ENCODE results near the gene ANKRD40. TPM values are rescaled to one million over a fixed set of nuclear protein-coding genes. Genes with fewer than 3 reads are reported as not detected.

ANKRD40 gene
- total and polyA plus RNA-seq, 2 donors (not counting 3 experiments of a cell fraction or from before 2014, with no cell fraction given), result 24.5 to 56.0 TPM

DNA sequence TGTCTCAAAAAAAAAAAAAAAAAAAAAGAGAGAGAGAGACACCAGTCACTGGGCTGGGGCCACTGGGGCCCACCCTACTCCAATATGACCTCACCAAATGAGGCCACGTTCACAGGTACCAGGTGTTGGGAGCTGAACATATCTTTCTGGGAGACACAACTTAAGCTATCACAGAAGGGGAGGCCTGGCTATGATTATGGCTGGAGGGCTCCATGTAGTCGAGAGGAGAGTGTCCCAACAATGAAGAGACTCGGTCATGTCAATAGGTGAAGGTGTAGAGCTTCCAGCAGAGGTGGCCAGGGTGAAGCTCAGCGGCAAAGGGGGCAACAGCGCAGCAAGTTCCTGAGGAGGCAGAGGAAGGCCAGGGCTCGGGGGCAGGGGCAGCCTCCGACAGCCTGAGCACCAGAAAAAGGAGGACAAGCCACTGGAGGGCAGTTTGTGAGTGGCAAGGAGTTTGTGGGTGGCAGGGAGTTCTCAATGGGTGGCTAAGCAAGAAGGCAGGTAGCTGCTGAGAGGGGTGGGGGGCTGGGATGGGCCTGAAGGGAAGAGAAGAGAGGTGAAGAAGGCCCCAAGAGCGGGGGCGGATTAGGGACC is 45.0 kb downstream of the ANKRD40 start:
- no peak overlapping the region for H3K9ac ChIP-seq (replicated peaks; ENCODE audit: extremely low read depth, insufficient read depth, low read length)
- H3K79me2 ChIP-seq (ENCODE audit: control insufficient read depth, insufficient read depth, low read length), result no peaks in the 10 kb centered on the region
- no peaks in the 10 kb centered on the region for H4K20me1 ChIP-seq (replicated peaks; ENCODE audit: control insufficient read depth, extremely low read depth, insufficient read depth, low read length)
- H3K4me2 ChIP-seq (ENCODE audit: insufficient read depth, low read length), result no peak overlapping the region
- no peaks in the 10 kb centered on the region for H3K36me3 ChIP-seq (ENCODE audit: control insufficient read depth in 2 of 2, extremely low read depth in 1 of 2, insufficient read depth in 2 of 2, low read length in 2 of 2)
- H3K27me3 ChIP-seq (ENCODE audit: control insufficient read depth in 2 of 2, insufficient read depth in 2 of 2, low read length in 2 of 2), result no peaks in the 10 kb centered on the region
- DNase-seq (ENCODE audit: low read depth, low spot score) (no peak), FAIRE-seq (no peak)
- TF ChIP-seq, protein P1, sequence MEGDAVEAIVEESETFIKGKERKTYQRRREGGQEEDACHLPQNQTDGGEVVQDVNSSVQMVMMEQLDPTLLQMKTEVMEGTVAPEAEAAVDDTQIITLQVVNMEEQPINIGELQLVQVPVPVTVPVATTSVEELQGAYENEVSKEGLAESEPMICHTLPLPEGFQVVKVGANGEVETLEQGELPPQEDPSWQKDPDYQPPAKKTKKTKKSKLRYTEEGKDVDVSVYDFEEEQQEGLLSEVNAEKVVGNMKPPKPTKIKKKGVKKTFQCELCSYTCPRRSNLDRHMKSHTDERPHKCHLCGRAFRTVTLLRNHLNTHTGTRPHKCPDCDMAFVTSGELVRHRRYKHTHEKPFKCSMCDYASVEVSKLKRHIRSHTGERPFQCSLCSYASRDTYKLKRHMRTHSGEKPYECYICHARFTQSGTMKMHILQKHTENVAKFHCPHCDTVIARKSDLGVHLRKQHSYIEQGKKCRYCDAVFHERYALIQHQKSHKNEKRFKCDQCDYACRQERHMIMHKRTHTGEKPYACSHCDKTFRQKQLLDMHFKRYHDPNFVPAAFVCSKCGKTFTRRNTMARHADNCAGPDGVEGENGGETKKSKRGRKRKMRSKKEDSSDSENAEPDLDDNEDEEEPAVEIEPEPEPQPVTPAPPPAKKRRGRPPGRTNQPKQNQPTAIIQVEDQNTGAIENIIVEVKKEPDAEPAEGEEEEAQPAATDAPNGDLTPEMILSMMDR (IDR thresholded peaks at IDR 0.05; ENCODE audit: extremely low read depth in 1 of 2, insufficient read depth in 1 of 2, low read depth in 1 of 2, low read length in 2 of 2), result no peak
- TF ChIP-seq MYC (IDR thresholded peaks at IDR 0.05; ENCODE audit: low read depth, low read length), result no peak
- TF ChIP-seq FOS (IDR thresholded peaks at IDR 0.05; ENCODE audit: borderline replicate concordance, insufficient read depth, low read length), result no peak
- POLR2A ChIA-PET, result interaction anchor here (0.6 to 3.0 kb wide), 2 partner anchors 24 to 251 kb away, joined by 4 to 23 read pairs; no protein-coding TSS in a partner anchor
- H2AFZ ChIP-seq (ENCODE audit: low read depth, low read length), result no peak overlapping the region
- CTCF ChIA-PET, result interaction anchor here (0.9 to 3.9 kb wide), 6 partner anchors 19 to 50 kb away, joined by 3 to 29 read pairs (median 12); no protein-coding TSS in a partner anchor
- dilution Hi-C loops (cut with MboI; ENCODE audit: extremely low pct_ligation_motif_present, low sequenced_read_pairs), result no loop called here
- H3K4me3 ChIP-seq (replicated peaks in 1 of 3; ENCODE audit: insufficient read depth in 1 of 3, low read depth in 1 of 3, low read length in 3 of 3), result no peak overlapping the region
- BruUV-seq (replicated peaks), result no TSS peak
- no peaks in the 10 kb centered on the region for H3K9me1 ChIP-seq (replicated peaks; ENCODE audit: control insufficient read depth, extremely low read depth, insufficient read depth, low read length)
- intact Hi-C loops (cut with micrococcal nuclease), result no loop called here
- peak overlapping the region; percentile 90 for H3K27ac ChIP-seq (ENCODE audit: insufficient read depth, low read depth, low read length)
- H3K4me1 ChIP-seq (ENCODE audit: control insufficient read depth, extremely low read depth, insufficient read depth, low read length), result peaks cover 34% of the 10 kb centered on the region
- H3K9me3 ChIP-seq (replicated peaks; ENCODE audit: control insufficient read depth, insufficient read depth, low read length), result no peaks in the 10 kb centered on the region

DNA sequence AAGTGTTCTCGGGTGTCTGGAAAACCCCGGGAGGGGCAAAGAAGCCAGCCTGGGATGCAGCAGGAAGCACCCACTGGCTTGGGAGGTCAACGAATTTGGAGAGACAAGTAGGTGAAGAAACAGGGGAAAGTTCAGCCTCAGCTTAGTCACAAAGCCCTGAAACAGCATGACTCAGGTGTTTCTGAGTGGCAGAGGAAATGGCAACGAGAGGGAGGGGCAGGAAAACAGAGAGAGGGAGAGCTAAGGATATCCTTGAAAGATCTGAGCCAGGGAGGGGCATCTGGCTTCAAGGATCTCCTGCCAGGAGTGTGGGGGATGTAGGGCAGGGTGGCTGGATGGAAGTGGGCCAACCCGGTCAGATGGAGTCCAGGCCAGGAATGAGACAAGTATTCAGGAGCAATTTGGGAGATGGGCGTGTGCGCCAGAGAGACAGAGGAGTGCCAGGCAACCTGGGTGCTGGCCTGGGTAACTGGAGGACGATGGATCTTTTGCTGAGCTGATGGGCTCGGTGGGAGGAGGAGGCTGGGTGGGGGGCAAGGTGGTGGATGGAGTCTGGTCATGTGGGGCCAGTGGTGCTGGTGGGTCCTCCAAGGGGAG is 45.8 kb downstream of the ANKRD40 start:
- DNase-seq (ENCODE audit: low read depth, low spot score) (peak; percentile 86), FAIRE-seq (peak; percentile 95)
- intact Hi-C loops (cut with micrococcal nuclease), result loop anchor here (1.0 kb wide), 1 partner anchor 23 kb away; no protein-coding TSS in a partner anchor
- no peaks in the 10 kb centered on the region for H3K9me3 ChIP-seq (replicated peaks; ENCODE audit: control insufficient read depth, insufficient read depth, low read length)
- no TSS peak for BruUV-seq (replicated peaks)
- peak overlapping the region; percentile 42 for H3K9ac ChIP-seq (replicated peaks; ENCODE audit: extremely low read depth, insufficient read depth, low read length)
- H3K4me1 ChIP-seq (ENCODE audit: control insufficient read depth, extremely low read depth, insufficient read depth, low read length), result peaks cover 31% of the 10 kb centered on the region
- TF ChIP-seq, protein P2, sequence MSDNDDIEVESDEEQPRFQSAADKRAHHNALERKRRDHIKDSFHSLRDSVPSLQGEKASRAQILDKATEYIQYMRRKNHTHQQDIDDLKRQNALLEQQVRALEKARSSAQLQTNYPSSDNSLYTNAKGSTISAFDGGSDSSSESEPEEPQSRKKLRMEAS (IDR thresholded peaks at IDR 0.05; ENCODE audit: insufficient read depth, insufficient read length), result no peak
- peak; percentile 88 for TF ChIP-seq FOS (IDR thresholded peaks at IDR 0.05; ENCODE audit: borderline replicate concordance, insufficient read depth, low read length)
- TF ChIP-seq, protein P1 (IDR thresholded peaks at IDR 0.05; ENCODE audit: extremely low read depth in 1 of 2, insufficient read depth in 1 of 2, low read depth in 1 of 2, low read length in 2 of 2), result no peak
- TF ChIP-seq GATA2 (IDR thresholded peaks at IDR 0.05; ENCODE audit: insufficient read depth, insufficient read length, low read depth, low read length), result peak; percentile 50
- TF ChIP-seq JUN (IDR thresholded peaks at IDR 0.05; ENCODE audit: borderline replicate concordance, insufficient read depth, insufficient read length, low read depth), result peak; percentile 39
- TF ChIP-seq POLR2AphosphoS5 (IDR thresholded peaks at IDR 0.05; ENCODE audit: insufficient read depth, low read depth, low read length), result peak; percentile 79
- H3K27me3 ChIP-seq (ENCODE audit: control insufficient read depth in 2 of 2, insufficient read depth in 2 of 2, low read length in 2 of 2), result no peaks in the 10 kb centered on the region
- peak overlapping the region; percentile 14 for H3K4me2 ChIP-seq (ENCODE audit: insufficient read depth, low read length)
- no peak overlapping the region for H3K4me3 ChIP-seq (replicated peaks in 1 of 3; ENCODE audit: insufficient read depth in 1 of 3, low read depth in 1 of 3, low read length in 3 of 3)
- dilution Hi-C loops (cut with MboI; ENCODE audit: extremely low pct_ligation_motif_present, low sequenced_read_pairs), result no loop called here
- POLR2A ChIA-PET, result interaction anchor here (0.6 to 3.0 kb wide), 3 partner anchors 15 to 250 kb away, joined by 4 to 23 read pairs (median 4); no protein-coding TSS in a partner anchor
- H3K79me2 ChIP-seq (ENCODE audit: control insufficient read depth, insufficient read depth, low read length), result no peaks in the 10 kb centered on the region
- peak overlapping the region; percentile 47 for H2AFZ ChIP-seq (ENCODE audit: low read depth, low read length)
- peak overlapping the region; percentile 90 for H3K27ac ChIP-seq (ENCODE audit: insufficient read depth, low read depth, low read length)
- H3K9me1 ChIP-seq (replicated peaks; ENCODE audit: control insufficient read depth, extremely low read depth, insufficient read depth, low read length), result no peaks in the 10 kb centered on the region
- H4K20me1 ChIP-seq (replicated peaks; ENCODE audit: control insufficient read depth, extremely low read depth, insufficient read depth, low read length), result no peaks in the 10 kb centered on the region
- CTCF ChIA-PET, result interaction anchor here (0.9 to 3.9 kb wide), 11 partner anchors 9 to 111 kb away, joined by 3 to 29 read pairs (median 9); no protein-coding TSS in a partner anchor
- H3K36me3 ChIP-seq (ENCODE audit: control insufficient read depth in 2 of 2, extremely low read depth in 1 of 2, insufficient read depth in 2 of 2, low read length in 2 of 2), result no peaks in the 10 kb centered on the region
